Measurements from ENCODE around the gene TOLLIP. TPM values are rescaled to one million over a fixed set of nuclear protein-coding genes. Genes with fewer than 3 reads are reported as not detected.

Gene TOLLIP
- total RNA-seq, 1 donor from 2014 or later = 65.3 TPM

DNA sequence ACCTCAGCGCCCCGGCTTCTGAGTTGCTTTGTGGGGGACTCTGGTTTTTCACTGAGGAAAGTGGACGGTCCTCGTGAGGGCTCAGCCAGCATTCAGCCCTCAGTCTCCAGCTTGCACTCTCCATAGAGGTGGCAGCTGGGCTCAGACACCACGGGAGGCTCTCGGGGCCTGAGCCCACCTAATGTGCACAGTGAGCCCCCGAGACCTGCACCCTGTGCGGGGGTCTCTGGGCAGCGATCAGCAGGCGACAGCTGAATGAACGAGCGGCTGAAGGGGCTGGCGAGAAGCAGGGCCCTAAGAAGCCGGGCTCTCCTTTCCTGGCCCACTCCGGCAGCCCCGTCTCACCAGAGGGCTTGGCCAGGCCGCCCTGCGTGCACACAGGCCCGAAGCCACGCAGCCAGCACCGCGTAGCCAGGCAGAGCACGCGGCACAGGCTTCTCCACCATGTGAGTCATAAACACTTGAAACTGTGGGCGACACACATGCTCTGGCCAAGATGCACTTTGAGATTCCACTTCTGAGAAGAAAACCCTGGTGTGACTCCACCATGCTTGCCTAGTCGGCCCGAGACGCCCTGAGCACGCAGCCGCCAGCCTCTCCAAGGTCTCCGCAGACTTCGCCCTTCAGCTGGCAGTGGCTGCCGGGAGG lies 28.0 kb downstream of the TOLLIP start:
- peaks cover 25% of the 10 kb centered on the region for H3K36me3 Mint-ChIP-seq (ENCODE audit: low read depth, unreplicated experiment)
- peaks cover 18% of the 10 kb centered on the region for H3K4me1 Mint-ChIP-seq (ENCODE audit: unreplicated experiment)
- peaks cover 12% of the 10 kb centered on the region for H3K27me3 Mint-ChIP-seq (ENCODE audit: unreplicated experiment)

DNA sequence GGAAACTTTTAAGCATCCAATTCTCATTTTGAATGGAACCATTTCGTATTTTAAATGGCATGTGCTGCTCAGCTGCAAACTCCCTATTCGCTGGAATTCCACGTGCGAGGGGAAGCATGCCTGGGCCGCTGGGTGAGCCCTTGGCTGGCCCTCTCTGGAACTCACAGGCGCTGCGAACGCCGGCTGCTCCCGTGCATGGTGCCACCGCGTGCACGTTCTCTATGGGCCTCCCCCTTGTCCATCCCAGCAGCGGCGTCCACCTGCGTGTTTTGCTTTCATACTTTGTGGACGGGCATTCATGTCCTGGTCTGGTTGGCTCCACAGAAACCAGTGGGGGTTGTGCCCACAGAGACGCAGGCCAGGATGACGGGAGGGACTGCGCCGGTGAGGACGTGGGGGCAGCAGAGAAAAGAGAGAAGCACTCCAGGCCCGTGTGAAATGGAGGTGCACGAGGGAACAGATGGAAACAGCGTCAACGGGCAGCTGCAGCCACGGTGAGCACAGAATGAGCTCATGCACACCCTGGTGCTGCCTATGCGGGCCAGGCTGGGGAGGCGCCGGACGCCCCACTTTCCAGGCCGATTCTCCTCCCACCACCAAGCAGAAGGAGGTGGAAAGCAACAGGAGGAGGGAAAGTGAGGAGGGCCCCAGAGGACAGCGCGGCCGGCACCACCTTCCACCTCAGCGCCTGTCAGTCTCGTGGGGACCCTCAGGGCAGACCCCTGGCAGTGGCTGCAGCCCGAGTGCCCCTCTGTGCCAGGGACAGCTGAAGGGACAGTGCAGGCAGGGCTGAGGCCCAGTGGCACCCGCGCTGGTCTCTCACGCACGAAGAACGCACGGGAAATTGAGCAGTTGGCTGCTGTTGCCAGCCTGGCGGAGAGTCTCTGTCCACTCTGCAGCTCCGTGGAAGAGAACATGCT lies 29.1 kb downstream of the TOLLIP start:
- no peak for DNase-seq (ENCODE audit: low spot score)
- Mint-ChIP-seq H3K27me3 (ENCODE audit: unreplicated experiment) (peaks cover 9% of the 10 kb centered on the region), H3K36me3 (ENCODE audit: low read depth, unreplicated experiment) (peaks cover 18% of the 10 kb centered on the region), H3K4me1 (ENCODE audit: unreplicated experiment) (peaks cover 18% of the 10 kb centered on the region), H3K9me3 (ENCODE audit: unreplicated experiment) (no peaks in the 10 kb centered on the region), H3K4me3 (ENCODE audit: unreplicated experiment) (peak overlapping the region; percentile 59), H3K27ac (ENCODE audit: unreplicated experiment) (peak overlapping the region; percentile 70)
- TF ChIP-seq, protein P1, sequence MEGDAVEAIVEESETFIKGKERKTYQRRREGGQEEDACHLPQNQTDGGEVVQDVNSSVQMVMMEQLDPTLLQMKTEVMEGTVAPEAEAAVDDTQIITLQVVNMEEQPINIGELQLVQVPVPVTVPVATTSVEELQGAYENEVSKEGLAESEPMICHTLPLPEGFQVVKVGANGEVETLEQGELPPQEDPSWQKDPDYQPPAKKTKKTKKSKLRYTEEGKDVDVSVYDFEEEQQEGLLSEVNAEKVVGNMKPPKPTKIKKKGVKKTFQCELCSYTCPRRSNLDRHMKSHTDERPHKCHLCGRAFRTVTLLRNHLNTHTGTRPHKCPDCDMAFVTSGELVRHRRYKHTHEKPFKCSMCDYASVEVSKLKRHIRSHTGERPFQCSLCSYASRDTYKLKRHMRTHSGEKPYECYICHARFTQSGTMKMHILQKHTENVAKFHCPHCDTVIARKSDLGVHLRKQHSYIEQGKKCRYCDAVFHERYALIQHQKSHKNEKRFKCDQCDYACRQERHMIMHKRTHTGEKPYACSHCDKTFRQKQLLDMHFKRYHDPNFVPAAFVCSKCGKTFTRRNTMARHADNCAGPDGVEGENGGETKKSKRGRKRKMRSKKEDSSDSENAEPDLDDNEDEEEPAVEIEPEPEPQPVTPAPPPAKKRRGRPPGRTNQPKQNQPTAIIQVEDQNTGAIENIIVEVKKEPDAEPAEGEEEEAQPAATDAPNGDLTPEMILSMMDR (IDR thresholded peaks at IDR 0.05; ENCODE audit: unreplicated experiment) = no peak

More for the DNA sequence above, 28.0 kb downstream of the TOLLIP start:
- peak overlapping the region; percentile 95 for H3K27ac Mint-ChIP-seq (ENCODE audit: unreplicated experiment)
- no peak overlapping the region for H3K4me3 Mint-ChIP-seq (ENCODE audit: unreplicated experiment)
- TF ChIP-seq, protein P1 (IDR thresholded peaks at IDR 0.05; ENCODE audit: unreplicated experiment) = no peak
- no peak for DNase-seq (ENCODE audit: low spot score)
- no peaks in the 10 kb centered on the region for H3K9me3 Mint-ChIP-seq (ENCODE audit: unreplicated experiment)

DNA sequence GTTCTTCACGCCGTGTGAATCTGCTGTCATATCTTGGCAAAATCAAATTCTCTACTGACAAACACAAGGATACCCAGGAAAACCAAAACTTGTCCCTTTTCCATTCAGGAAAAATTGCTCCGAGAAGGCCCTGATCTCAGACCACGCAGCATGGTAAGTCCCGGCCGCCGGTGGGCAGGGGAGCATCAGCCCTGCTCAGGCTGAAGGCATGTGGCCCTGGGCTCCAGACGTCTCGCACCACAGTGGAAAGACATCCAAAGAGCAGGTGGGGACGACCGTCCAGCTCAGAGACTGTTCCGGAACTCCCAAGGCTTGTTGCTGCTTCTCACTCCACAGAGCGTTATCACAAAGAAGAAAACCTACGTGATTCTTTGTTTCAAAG lies 29.8 kb downstream of the TOLLIP start:
- Mint-ChIP-seq H3K27me3 (ENCODE audit: unreplicated experiment) (peaks cover 9% of the 10 kb centered on the region), H3K27ac (ENCODE audit: unreplicated experiment) (peak overlapping the region; percentile 94), H3K4me1 (ENCODE audit: unreplicated experiment) (peaks cover 18% of the 10 kb centered on the region), H3K9me3 (ENCODE audit: unreplicated experiment) (no peaks in the 10 kb centered on the region), H3K36me3 (ENCODE audit: low read depth, unreplicated experiment) (peaks cover 15% of the 10 kb centered on the region), H3K4me3 (ENCODE audit: unreplicated experiment) (no peak overlapping the region)
- no peak for DNase-seq (ENCODE audit: low spot score)
- TF ChIP-seq, protein P1 (IDR thresholded peaks at IDR 0.05; ENCODE audit: unreplicated experiment) = no peak

DNA sequence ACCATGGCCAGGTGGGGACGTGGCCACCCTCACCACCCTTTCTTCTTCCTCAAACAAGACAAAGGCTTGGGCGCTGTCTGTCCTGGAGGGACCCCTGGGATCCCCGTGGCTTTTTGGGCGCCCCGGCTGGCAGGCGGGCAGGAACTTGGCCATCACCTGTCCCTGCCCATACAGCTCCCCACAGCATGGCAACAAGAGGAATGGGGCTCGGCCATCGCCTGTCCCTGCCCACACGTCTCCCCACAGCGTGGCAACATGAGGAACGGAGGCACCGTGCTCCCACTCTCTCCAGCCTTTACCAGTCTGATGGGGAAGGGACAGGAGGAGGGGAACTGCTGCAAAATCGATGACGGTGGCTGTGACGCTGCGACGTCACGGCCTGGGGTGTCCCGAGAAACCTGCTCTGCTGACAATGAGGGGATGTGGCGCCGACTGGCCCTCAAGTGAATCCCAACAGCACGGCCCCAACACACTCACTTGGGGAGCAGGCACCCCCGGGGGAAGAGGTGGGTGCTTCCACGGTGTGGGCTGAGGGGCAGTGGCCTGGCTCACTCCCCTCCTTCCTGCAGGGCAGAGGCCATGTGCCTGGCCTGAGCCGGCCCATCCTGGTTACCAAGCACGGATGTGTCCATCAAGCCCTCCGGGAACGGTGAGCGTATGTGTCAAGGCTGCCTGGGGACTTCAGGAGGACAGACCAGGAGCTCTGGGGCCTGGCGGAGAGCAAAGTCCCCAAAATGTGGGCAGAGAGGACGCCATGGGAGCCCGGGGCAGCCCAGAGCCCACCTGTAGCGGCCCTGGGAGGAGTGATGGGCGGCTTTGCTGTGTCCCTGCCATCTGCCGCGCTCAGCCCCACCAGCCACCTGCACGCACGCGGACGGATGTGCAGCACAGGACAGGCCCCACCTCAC lies 30.4 kb downstream of the TOLLIP start:
- peak overlapping the region; percentile 94 for H3K27ac Mint-ChIP-seq (ENCODE audit: unreplicated experiment)

More for the DNA sequence above, 30.4 kb downstream of the TOLLIP start:
- Mint-ChIP-seq H3K27me3 (ENCODE audit: unreplicated experiment) (peaks cover 9% of the 10 kb centered on the region), H3K4me1 (ENCODE audit: unreplicated experiment) (peaks cover 18% of the 10 kb centered on the region), H3K9me3 (ENCODE audit: unreplicated experiment) (no peaks in the 10 kb centered on the region), H3K4me3 (ENCODE audit: unreplicated experiment) (no peak overlapping the region), H3K36me3 (ENCODE audit: low read depth, unreplicated experiment) (peaks cover 15% of the 10 kb centered on the region)
- TF ChIP-seq, protein P1 (IDR thresholded peaks at IDR 0.05; ENCODE audit: unreplicated experiment) = no peak
- no peak for DNase-seq (ENCODE audit: low spot score)
